Common myeloid progenitor, CD34-positive (primary cell): ENCODE measurements around the gene CLEC4C.

ENCODE experiments used
- CTCF ChIA-PET: fragments of 350-600 bp; sonication (Branson Sonifier 250); formaldehyde crosslinking; loops from one replicate; lab custom pipeline; 2021; ENCODE audit warnings: antibody characterized with exemption; lab: Charles Lee
- POLR2A ChIA-PET: fragments of 350-600 bp; sonication (Branson Sonifier 250); formaldehyde crosslinking; loops from one replicate; lab custom pipeline; 2021; ENCODE audit warnings: antibody characterized with exemption; lab: Charles Lee
- DNase-seq, 3 donors: peaks; one replicate each; pipeline versions ENCODE4 v3.0.0 to v3.0.0-alpha.2; 2013
- H3K27ac ChIP-seq, 2 experiments: 1 replicate in 1 of 2; 2 replicates in 1 of 2; pipeline ENCODE4 v1.7.0; 2013; ENCODE audit warnings: inconsistent platforms in 2 of 2, low read length in 2 of 2, mild to moderate bottlenecking in 2 of 2, low read depth in 1 of 2, moderate library complexity in 1 of 2; ENCODE audit not compliant: severe bottlenecking in 2 of 2, insufficient read depth in 1 of 2, poor library complexity in 1 of 2
- H3K27me3 ChIP-seq, 5 experiments: replicated peaks in 2 of 5; 1 replicate in 3 of 5; 2 replicates in 2 of 5; pipeline versions ENCODE4 v1.6.1 to v1.7.0; 2013; ENCODE audit warnings: low read length in 4 of 5, mild to moderate bottlenecking in 2 of 5, moderate library complexity in 2 of 5, inconsistent platforms in 1 of 5; ENCODE audit not compliant: insufficient read depth in 5 of 5, control insufficient read depth in 4 of 5
- H3K36me3 ChIP-seq, 4 experiments: 1 replicate in 2 of 4; 2 replicates in 2 of 4; pipeline versions ENCODE4 v1.6.1 to v1.7.0; 2013; ENCODE audit warnings: low read length in 3 of 4, control low read depth in 1 of 4, mild to moderate bottlenecking in 1 of 4; ENCODE audit not compliant: control insufficient read depth in 4 of 4, insufficient read depth in 4 of 4
- H3K4me1 ChIP-seq, 4 experiments: 1 replicate in 3 of 4; 2 replicates in 1 of 4; pipeline versions ENCODE4 v1.6.1 to v1.7.1; 2013; ENCODE audit warnings: low read length in 3 of 4, mild to moderate bottlenecking in 3 of 4, control low read depth in 1 of 4, inconsistent platforms in 1 of 4, moderate library complexity in 1 of 4; ENCODE audit not compliant: control insufficient read depth in 4 of 4, insufficient read depth in 4 of 4; ENCODE audit errors: control extremely low read depth in 1 of 4
- H3K4me3 ChIP-seq, 7 experiments: 1 replicate in 4 of 7; 2 replicates in 3 of 7; pipeline versions ENCODE4 v1.5.1 to v1.7.0; 2013; ENCODE audit warnings: mild to moderate bottlenecking in 7 of 7, low read length in 6 of 7, moderate library complexity in 6 of 7, inconsistent platforms in 2 of 7, low read depth in 2 of 7, control low read depth in 1 of 7; ENCODE audit not compliant: insufficient read depth in 4 of 7, control insufficient read depth in 1 of 7; ENCODE audit errors: extremely low read depth in 1 of 7
- H3K9me3 ChIP-seq, 5 experiments: 1 replicate in 4 of 5; 2 replicates in 1 of 5; pipeline versions ENCODE4 v1.6.1 to v1.7.1; 2013; ENCODE audit warnings: low read length in 4 of 5, mild to moderate bottlenecking in 2 of 5, inconsistent platforms in 1 of 5, low read depth in 1 of 5, moderate library complexity in 1 of 5; ENCODE audit not compliant: control insufficient read depth in 4 of 5, insufficient read depth in 2 of 5; ENCODE audit errors: control extremely low read depth in 1 of 5
- WGBS: methylation state at CpG from one replicate; pipeline ENCODE4 v1.1.5; 2013; ENCODE audit not compliant: insufficient coverage; 5-methylcytosine and 5-hydroxymethylcytosine counted together

The CLEC4C gene

DNA sequence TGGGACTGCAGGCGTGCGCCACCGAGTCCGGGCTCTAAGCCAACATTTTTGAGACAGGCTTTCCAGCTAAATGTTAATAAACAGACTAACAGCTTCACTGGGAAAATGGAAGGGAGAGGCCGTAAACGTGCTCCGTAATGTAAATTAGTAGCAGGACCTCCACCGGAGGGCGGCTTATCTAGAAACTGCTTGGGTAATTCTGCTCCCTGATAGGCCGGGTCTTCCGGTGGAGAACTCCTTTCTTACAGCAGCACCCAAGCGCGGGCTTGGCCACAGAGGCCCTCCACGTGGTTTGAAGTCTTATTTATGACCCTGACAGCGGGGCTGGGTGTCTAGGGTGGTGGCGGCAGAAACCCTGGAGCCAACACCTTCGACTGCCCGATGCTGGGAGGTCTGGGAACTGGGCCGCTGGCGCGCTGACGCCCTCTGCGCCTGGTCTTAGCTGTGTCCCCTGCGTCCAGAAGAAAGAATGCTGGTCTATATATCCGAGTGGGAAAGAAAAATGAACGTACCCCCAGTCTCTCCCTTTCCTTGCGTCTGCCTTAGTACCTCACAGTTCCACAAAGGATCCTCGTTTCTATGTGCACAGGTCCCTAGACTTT, 34.2 kb downstream of the CLEC4C start:
- DNase-seq = no peak
- H3K27me3 ChIP-seq = no peaks in the 10 kb centered on the region
- no peaks in the 10 kb centered on the region for H3K9me3 ChIP-seq
- no peak overlapping the region for H3K27ac ChIP-seq
- H3K4me3 ChIP-seq = no peak overlapping the region
- POLR2A ChIA-PET = no interaction called here
- WGBS = 98% methylated on average over 24 of the region's 28 CpGs
- CTCF ChIA-PET = interaction anchor here (1.2 kb wide), 1 partner anchor 95 kb away, joined by 4 read pairs; no protein-coding TSS in a partner anchor
- peaks cover 0 to 10% (median 2%) of the 10 kb centered on the region in 4 experiments for H3K4me1 ChIP-seq
- H3K36me3 ChIP-seq = no peaks in the 10 kb centered on the region

DNA sequence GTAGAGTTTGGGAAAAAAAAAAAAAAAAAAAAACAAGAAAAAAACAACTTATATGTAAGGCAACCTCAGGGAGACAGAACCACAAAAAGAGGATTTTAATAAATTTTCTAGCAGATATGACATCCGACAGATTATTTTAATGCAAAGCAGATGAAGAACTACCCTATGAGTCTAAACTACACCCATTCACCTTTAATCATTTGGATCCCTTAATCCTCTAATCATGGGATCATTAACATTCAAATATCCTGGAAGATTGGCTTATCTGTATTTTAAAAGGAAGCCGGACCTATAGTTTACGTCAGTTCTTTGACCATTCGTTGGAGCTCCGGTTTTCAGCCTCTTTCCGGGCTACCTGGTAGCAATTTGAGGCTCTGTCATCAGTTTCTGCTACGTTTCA, 36.0 kb downstream of the CLEC4C start, which contains the start of gene DPPA3:
TSS of gene DPPA3 (plus strand) at position 301 of the 400 bp plus-strand sequence. CDS start 138 bp downstream, outside the sequence.
- no peaks in the 10 kb centered on the region for H3K27me3 ChIP-seq
- no peaks in the 10 kb centered on the region for H3K9me3 ChIP-seq
- no peak within 1 kb of the TSS for H3K27ac ChIP-seq
- POLR2A ChIA-PET = no interaction called here
- H3K36me3 ChIP-seq = no peaks in the 10 kb centered on the region
- H3K4me3 ChIP-seq = no peak within 1 kb of the TSS
- peaks cover 0 to 1% (median 0%) of the 10 kb centered on the region in 4 experiments for H3K4me1 ChIP-seq
- CTCF ChIA-PET = interaction anchor here (0.8 to 1.3 kb wide), 3 partner anchors 21 to 38 kb away, joined by 3 read pairs; no protein-coding TSS in a partner anchor
- 96% methylated on average over 7 of the region's 7 CpGs for WGBS
- DNase-seq = no peak

DNA sequence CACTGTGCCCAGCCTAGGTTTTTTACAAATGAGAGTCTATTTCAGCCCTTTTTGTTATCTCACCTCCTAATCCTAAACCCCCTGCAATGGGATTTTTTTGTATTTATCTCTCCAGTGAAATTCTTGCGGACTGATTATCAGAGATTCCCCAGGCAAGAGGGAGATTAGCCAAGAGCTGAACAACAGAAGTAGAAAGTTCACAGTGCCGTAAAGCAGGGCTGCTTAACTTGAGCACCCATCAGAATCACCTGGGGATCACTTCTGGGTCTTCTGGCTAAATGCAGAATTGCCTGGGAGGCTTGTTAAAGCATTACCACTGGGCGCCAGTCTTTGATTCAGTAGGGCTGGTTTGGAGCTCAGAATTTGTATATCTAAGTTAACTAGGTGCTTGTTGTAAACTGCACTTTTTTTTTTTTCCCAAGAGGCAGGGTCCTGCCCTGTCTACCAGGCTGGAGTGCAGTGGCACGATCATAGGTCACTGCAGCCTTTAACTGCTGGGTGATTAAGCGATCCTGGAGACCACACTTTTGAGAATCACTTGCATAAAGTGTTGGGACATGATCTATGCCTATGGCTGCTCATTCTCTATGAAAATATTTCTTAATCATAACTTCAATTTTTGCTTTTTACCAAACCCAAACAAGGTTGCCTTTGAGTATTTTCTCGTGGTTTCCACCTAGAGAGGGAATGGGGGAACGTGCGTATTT, 37.1 kb downstream of the CLEC4C start:
- no peaks in the 10 kb centered on the region for H3K4me1 ChIP-seq
- no peaks in the 10 kb centered on the region for H3K9me3 ChIP-seq
- H3K36me3 ChIP-seq = no peaks in the 10 kb centered on the region
- no peak for DNase-seq
- ChIA-PET CTCF (interaction anchor here (0.6 to 1.3 kb wide), 5 partner anchors 20 to 64 kb away, joined by 3 read pairs; no protein-coding TSS in a partner anchor), POLR2A (interaction anchor here (0.6 to 0.8 kb wide), 2 partner anchors 15 to 49 kb away, joined by 3 to 4 read pairs; partner anchors contain the start of gene GDF3)
- H3K4me3 ChIP-seq = no peak overlapping the region
- H3K27me3 ChIP-seq = no peaks in the 10 kb centered on the region
- no peak overlapping the region for H3K27ac ChIP-seq
- 95% methylated on average over 7 of the region's 8 CpGs for WGBS

DNA sequence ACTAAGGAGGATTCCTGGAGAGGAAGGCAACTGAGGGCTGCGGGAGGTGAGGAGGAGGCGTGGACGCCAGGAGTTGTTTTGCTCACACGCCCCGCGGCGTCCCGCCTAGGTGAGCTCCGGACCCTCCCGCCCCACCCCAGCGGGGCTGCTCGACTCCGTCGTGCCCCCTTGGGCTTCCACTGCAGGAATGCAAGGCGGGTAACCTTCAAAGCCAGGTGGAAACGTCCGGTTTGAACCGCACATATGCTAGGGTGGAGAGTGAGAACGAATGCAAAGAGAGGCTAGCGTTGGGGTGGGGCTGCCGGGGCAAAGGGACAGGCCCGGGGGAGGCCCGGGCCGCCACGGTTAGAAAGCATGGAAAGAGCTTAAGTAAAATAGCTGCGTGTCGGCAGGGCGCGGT, 41.3 kb downstream of the CLEC4C start:
- WGBS = 97% methylated on average over 26 of the region's 29 CpGs
- H3K9me3 ChIP-seq = no peaks in the 10 kb centered on the region
- POLR2A ChIA-PET = no interaction called here
- H3K36me3 ChIP-seq = no peaks in the 10 kb centered on the region
- no peak overlapping the region for H3K27ac ChIP-seq
- DNase-seq = no peak
- H3K4me1 ChIP-seq = no peaks in the 10 kb centered on the region
- CTCF ChIA-PET = interaction anchor here (1.1 to 1.9 kb wide), 2 partner anchors 9 to 28 kb away, joined by 3 to 5 read pairs; no protein-coding TSS in a partner anchor
- no peaks in the 10 kb centered on the region for H3K27me3 ChIP-seq
- H3K4me3 ChIP-seq = no peak overlapping the region

DNA sequence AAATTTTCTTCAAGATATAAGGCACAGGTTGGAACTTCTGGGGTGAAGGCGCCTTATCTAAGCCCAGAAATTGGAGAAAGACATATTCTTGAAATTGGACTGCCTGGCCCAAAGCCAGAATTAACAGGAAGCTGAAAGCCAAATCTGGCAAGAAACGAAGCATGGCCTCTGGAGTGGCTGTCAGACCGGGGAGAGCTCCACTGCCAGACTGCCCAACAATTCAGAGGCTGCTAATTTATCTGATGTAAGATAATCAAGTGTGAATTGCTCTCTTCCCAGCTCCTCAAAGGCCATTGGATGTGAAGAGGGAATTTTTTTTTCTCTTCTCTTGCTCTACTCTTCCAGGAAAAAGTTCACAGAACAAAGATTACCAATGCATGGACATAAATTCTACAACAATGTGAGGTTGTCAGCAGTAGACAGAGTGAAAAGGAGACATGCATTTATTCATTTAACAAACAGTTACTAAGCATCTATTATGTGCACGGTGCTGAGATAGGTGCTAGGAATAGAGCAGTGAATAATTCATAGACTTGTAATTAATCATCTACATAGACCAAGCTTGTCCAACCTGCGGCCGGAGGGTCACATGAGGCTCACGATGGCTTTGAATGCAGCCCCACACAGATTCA, 51.5 kb downstream of the CLEC4C start, which contains the start of gene GDF3:
TSS of gene GDF3 (minus strand) at position 210 of the 632 bp plus-strand sequence. CDS start at position 163, 47 bp downstream.
- Histone ChIP-seq H3K4me1 (peaks cover 8 to 31% (median 24%) of the 10 kb centered on the region in 4 experiments), H3K27me3 (no peaks in the 10 kb centered on the region), H3K36me3 (no peaks in the 10 kb centered on the region), H3K9me3 (no peaks in the 10 kb centered on the region), H3K27ac (peak within 1 kb of the TSS in 1 of 2 experiments; percentile 13), H3K4me3 (peak within 1 kb of the TSS in 5 of 7 experiments; percentile 33 to 68 (median 46))
- POLR2A ChIA-PET = interaction anchor here (0.6 to 1.6 kb wide), 7 partner anchors 14 to 54 kb away, joined by 3 to 4 read pairs (median 3); no protein-coding TSS in a partner anchor
- CTCF ChIA-PET = interaction anchor here (1.2 to 2.7 kb wide), 6 partner anchors 12 to 138 kb away, joined by 3 to 10 read pairs (median 4); no protein-coding TSS in a partner anchor
- DNase-seq = peak in 2 of 3 donors; percentile 87 to 90
- 6% methylated on average over 6 of the region's 7 CpGs for WGBS

DNA sequence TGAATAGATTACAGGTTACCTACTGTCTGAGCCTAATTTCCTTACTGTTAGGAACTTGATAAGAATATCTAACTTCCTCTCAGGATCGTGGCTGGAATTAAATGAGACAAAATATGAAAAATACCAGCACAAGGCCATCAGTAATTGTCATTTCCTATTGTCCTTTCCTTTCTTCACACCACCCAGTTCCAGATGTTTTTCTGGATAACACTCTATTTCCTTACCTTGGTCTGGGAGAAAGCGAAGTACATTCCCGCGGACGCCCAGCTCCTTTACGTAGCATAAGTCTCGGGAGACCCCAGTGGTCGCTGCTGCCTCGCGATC, 52.0 kb downstream of the CLEC4C start:
- WGBS = 0% methylated on average over 9 of the region's 10 CpGs
- ChIA-PET POLR2A (interaction anchor here (0.6 to 1.6 kb wide), 7 partner anchors 15 to 54 kb away, joined by 3 to 4 read pairs (median 3); no protein-coding TSS in a partner anchor), CTCF (interaction anchor here (1.2 to 2.7 kb wide), 5 partner anchors 11 to 114 kb away, joined by 3 to 10 read pairs (median 4); no protein-coding TSS in a partner anchor)
- DNase-seq = peak; percentile 65 to 78 (median 75)
- Histone ChIP-seq H3K4me3 (peak overlapping the region in 5 of 7 experiments; percentile 33 to 68 (median 46)), H3K27me3 (no peaks in the 10 kb centered on the region), H3K9me3 (no peaks in the 10 kb centered on the region), H3K36me3 (no peaks in the 10 kb centered on the region), H3K4me1 (peaks cover 8 to 31% (median 24%) of the 10 kb centered on the region in 4 experiments), H3K27ac (peak overlapping the region in 1 of 2 experiments; percentile 13)
